ENCODE measurements around the gene MXD4. TPM values are rescaled to one million over a fixed set of nuclear protein-coding genes. Genes with fewer than 3 reads are reported as not detected.

Gene MXD4
- total and polyA plus RNA-seq, 9 of the 15 experiments (the other 6 are each of a cell fraction or from before 2014, with no cell fraction given) = 0.06 to 13.5 (median 5.9) TPM

- TF ChIP-seq NR2C1 (IDR thresholded peaks at IDR 0.05) (no peak), NR2C1 (tag; IDR thresholded peaks at IDR 0.05) (no peak), EP400 (IDR thresholded peaks at IDR 0.05) (no peak), YY1 (IDR thresholded peaks at IDR 0.05; ENCODE audit: borderline replicate concordance in 1 of 3, control insufficient read depth in 1 of 3, extremely low read depth in 1 of 3, insufficient read depth in 3 of 3, insufficient read length in 1 of 3, insufficient replicate concordance in 2 of 3, low read depth in 1 of 3, low read length in 2 of 3) (peak in 1 of 3 experiments; percentile 2), SMARCA4 (IDR thresholded peaks at IDR 0.05) (no peak), IRF9 (tag; IDR thresholded peaks at IDR 0.05) (no peak), POLR2H (tag; IDR thresholded peaks at IDR 0.05; ENCODE audit: low read depth) (no peak), ZNF146 (CRISPR knock-in tag; IDR thresholded peaks at IDR 0.05; ENCODE audit: unreplicated experiment) (no peak), ZNF23 (CRISPR knock-in tag; IDR thresholded peaks at IDR 0.05) (no peak), PCBP1 (IDR thresholded peaks at IDR 0.05; ENCODE audit: low read depth, low read length, poor library complexity, severe bottlenecking) (peak; percentile 19), KAT7 (CRISPR knock-in tag; IDR thresholded peaks at IDR 0.05; ENCODE audit: borderline replicate concordance) (no peak), NR0B1 (IDR thresholded peaks at IDR 0.05; ENCODE audit: partially characterized antibody) (no peak)
Observed at GRCh38 chr4:2261853-2262144, at the start of gene MXD4 (continued).

Measured in K562 (cell line).